Endothelial cell of coronary artery (primary cell): ENCODE measurements around the gene PREB. TPM values are rescaled to one million over a fixed set of nuclear protein-coding genes. Genes with fewer than 3 reads are reported as not detected.

Experiments
- total RNA-seq: library from RNA; depleted of rRNA; stranded (reverse); fragments of >200 nt; gene quantifications from 2 replicates; pipeline ENCODE4 v1.2.3, GENCODE V29; 2014

PREB gene, protein sequence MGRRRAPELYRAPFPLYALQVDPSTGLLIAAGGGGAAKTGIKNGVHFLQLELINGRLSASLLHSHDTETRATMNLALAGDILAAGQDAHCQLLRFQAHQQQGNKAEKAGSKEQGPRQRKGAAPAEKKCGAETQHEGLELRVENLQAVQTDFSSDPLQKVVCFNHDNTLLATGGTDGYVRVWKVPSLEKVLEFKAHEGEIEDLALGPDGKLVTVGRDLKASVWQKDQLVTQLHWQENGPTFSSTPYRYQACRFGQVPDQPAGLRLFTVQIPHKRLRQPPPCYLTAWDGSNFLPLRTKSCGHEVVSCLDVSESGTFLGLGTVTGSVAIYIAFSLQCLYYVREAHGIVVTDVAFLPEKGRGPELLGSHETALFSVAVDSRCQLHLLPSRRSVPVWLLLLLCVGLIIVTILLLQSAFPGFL
- 44.8 and 50.9 TPM in 2 replicates for total RNA-seq

DNA sequence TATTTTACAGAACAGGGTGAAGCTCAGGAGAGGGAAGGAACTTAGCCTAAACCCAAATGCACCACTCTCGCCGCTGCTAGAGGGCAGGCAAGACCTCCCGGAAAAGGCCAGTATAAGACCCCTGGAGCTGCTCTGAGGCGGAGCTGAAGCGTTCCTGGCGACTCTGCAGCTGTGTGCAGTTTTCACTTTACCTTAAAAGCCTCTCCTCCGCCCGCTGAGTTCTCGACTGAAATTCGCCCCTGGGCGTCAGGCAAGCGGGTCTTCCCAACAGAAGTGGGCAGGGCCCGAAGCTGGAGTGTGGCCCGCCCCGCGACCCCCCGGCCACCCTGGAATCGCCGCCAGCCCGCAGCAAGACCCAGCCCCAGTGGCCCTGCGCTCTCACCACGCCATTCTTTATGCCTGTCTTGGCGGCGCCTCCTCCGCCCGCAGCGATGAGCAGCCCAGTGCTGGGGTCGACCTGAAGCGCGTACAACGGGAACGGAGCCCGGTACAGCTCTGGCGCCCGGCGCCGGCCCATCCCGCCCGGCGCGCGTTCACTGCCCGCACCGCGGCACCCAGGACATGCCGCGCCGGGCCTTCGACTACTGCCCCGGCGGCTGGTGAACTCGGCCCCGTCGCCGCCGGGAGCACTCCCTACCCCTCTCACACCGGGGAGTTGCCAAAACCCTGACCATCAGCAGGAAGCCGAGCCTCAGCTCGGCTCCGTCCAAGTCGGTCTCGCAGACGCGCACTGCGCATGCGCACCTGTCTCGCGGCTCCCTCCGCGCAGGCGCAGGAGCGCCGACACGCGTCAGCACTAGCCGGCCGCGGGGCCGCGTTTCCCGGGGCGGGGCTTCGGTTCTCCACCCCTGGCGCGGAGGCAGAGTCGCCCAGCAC, at the start of gene PREB:
Gene PREB (minus strand): TSS at position 732 of the 876 bp plus-strand sequence. CDS start 215 bp downstream, at position 517.

DNA sequence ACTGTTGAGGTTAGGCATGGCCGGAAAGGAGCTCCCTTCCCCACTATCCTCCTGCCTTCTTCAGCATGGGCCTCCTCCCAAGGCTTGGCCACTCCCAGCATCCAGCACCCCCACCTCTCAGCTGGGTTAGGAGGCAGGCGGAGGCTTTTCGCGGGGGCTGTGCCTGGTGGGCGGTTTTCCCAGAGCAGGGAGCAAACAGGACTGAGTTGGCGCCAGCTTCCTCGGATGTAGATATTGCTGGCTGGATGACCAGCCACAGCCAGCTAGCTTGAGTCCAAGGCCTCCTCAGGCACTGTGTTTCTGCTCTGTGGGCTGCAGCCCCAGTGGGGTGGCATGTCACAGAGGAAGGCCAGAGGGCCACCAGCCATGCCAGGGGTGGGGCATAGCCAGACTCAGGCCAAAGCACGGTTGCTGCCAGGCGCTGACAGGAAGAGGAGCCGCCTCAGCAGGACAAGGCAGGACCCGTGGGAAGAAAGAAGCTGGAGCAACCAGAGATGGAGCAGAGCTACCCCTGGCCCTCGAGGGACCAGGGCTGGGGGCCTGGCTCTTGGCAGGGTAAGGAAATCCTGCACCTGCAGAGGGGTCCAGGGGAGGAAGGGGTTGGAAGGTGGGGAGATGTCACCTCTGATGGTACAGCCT, 14.5 kb upstream of the PREB start, which contains the start of gene TCF23:
Gene TCF23 (plus strand): TSS at position 204 of the 639 bp plus-strand sequence. CDS start 130 bp downstream, at position 334.

DNA sequence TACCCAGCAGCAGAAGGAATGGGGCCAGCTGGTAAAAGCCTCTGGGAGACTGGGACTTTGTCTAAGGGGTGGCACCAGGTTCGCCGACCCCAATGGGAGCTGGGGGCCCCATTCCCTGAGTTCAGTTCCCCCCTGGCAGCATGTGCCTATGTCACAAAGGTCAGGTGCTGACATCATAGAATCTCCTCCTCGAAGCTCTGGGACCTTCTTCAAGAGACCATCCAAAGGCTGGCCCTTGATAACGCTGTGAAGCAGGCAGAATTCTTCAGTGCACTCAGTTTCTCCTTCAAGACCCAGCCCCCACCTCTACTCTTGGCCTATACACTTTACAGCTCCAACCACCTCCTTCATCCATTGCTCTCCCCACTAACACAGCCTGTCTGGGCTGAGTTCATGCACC, 4.9 kb upstream of the PREB start, which contains the start of gene PRR30:
Gene PRR30 (minus strand): TSS at position 101 of the 400 bp plus-strand sequence. CDS start 1,081 bp downstream, outside the sequence.

GRCh38 chr2:27123302-27124150, 10.9 kb downstream of the PREB start, which contains the start of gene ABHD1:
TSS of gene ABHD1 (plus strand) at chr2:27123815. CDS start at chr2:27123949, 134 bp downstream.

DNA sequence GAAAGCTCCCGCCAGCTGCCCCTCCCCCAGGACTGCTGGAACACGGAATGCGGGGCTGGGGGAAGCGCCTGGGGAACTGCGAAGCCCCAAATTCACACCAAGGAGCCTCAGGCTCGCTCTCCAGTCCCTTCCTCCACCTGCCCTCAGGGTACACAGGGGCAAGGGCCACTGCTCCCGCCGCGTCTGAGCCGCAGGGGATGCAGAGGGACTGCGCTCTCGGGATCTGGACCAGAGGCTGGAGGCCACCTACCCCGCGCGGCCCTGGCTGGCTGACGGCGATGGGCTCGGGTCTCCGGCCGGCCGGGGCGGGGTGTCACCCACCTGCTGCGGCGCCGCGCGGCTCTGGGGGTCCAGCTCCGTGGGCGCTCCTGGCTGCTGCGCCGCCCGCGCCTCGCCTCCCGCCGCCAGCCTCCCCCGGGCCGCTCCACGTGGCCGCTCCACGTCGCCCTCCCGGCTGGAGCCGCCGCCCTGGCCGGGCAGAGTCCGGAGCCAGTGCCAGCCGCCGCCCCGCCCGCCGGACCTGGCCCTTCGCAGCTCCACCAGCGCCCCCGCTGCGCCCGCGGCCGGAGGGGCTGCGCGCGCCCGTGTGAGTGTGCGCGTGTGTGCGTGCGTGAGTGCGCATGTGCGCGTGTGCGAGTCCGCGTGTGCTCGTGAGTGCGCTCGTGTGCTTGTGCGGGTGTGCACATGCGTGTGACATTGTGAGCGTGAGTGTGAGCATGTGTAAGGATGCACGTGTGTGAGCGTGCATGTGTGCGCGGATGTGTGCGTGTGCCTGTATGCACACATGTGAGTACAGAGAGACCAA, 15.7 kb downstream of the PREB start, which contains the start of gene CGREF1:
Gene CGREF1 (minus strand): TSS at position 604 of the 805 bp plus-strand sequence. CDS start 14,762 bp downstream, outside the sequence.

DNA sequence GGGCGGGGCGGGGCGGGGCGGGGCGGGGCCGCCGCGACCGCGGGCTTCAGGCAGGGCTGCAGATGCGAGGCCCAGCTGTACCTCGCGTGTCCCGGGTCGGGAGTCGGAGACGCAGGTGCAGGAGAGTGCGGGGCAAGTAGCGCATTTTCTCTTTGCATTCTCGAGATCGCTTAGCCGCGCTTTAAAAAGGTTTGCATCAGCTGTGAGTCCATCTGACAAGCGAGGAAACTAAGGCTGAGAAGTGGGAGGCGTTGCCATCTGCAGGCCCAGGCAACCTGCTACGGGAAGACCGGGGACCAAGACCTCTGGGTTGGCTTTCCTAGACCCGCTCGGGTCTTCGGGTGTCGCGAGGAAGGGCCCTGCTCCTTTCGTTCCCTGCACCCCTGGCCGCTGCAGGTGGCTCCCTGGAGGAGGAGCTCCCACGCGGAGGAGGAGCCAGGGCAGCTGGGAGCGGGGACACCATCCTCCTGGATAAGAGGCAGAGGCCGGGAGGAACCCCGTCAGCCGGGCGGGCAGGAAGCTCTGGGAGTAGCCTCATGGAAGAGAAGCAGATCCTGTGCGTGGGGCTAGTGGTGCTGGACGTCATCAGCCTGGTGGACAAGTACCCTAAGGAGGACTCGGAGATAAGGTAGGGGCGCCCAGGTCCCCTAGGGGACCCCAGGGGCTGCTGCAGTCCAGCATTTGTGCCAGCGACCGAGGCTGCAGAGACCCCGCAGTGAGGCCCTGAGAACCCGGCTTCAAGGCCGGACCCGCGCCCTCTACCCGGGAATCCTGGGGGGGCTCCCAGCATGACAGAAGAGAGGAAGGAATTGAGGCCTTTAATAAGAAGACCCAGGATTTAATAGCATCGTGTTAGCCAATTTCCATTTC, 47.5 kb downstream of the PREB start, which contains the start of gene KHK:
Gene KHK (plus strand): TSS at position 49 of the 870 bp plus-strand sequence. CDS start 488 bp downstream, at position 537.

Other genes starting within 250 kb of the PREB start
- 0.90 and 1.5 TPM in 2 replicates for gene MAPRE3, start 164.0 kb downstream of the PREB start, total RNA-seq
- gene TMEM214, start 101.7 kb downstream of the PREB start, total RNA-seq: 18.4 and 27.4 TPM in 2 replicates
- 12.3 and 17.1 TPM in 2 replicates for gene AGBL5, start 83.0 kb downstream of the PREB start, total RNA-seq
- gene OST4, start 63.0 kb downstream of the PREB start, total RNA-seq: 410 and 546 TPM in 2 replicates
- 0.90 and 11.1 TPM in 2 replicates for gene EMILIN1, start 56.0 kb downstream of the PREB start, total RNA-seq
- gene KHK, start 47.9 kb downstream of the PREB start, total RNA-seq: 1.2 and 2.0 TPM in 2 replicates
- 1.2 and 4.3 TPM in 2 replicates for gene CGREF1, start 15.5 kb downstream of the PREB start, total RNA-seq
- under 0.01 TPM in 1 of 2 replicates, not detected in the other for gene ABHD1, start 10.8 kb downstream of the PREB start, total RNA-seq
- not detected in 2 replicates for gene PRR30, start 4.8 kb upstream of the PREB start, total RNA-seq
- not detected in 2 replicates for gene TCF23, start 14.4 kb upstream of the PREB start, total RNA-seq
- gene ATRAID, start 77.4 kb upstream of the PREB start, total RNA-seq: 94.9 and 128 TPM in 2 replicates
- gene SLC5A6, start 77.6 kb upstream of the PREB start, total RNA-seq: 19.7 and 27.9 TPM in 2 replicates
- gene CAD, start 82.7 kb upstream of the PREB start, total RNA-seq: 46.6 and 50.3 TPM in 2 replicates
- not detected in 2 replicates for gene SLC30A3, start 128.4 kb upstream of the PREB start, total RNA-seq
- gene DNAJC5G, start 140.8 kb upstream of the PREB start, total RNA-seq: not detected in 2 replicates
- gene TRIM54, start 147.8 kb upstream of the PREB start, total RNA-seq: not detected in 2 replicates
- gene UCN, start 173.8 kb upstream of the PREB start, total RNA-seq: 0.09 and 0.19 TPM in 2 replicates
- gene MPV17, start 188.5 kb upstream of the PREB start, total RNA-seq: 28.9 and 40.7 TPM in 2 replicates
- gene GTF3C2, start 222.1 kb upstream of the PREB start, total RNA-seq: 23.6 and 23.8 TPM in 2 replicates
- gene EIF2B4, start 235.7 kb upstream of the PREB start, total RNA-seq: 38.6 and 38.8 TPM in 2 replicates
- 106 and 114 TPM in 2 replicates for gene SNX17, start 236.0 kb upstream of the PREB start, total RNA-seq
- gene ZNF513, start 246.1 kb upstream of the PREB start, total RNA-seq: 6.2 and 7.6 TPM in 2 replicates